SK-N-SH (cell line): ENCODE measurements around the gene LMF1. TPM values are rescaled to one million over a fixed set of nuclear protein-coding genes. Genes with fewer than 3 reads are reported as not detected.

Experiments used
- CTCF ChIA-PET: fragments of 300-600, 350-600 bp; formaldehyde crosslinking; extraction: SDS; loops from one replicate; lab custom pipeline; 2021; lab: Yijun Ruan, JAX
- POLR2A ChIA-PET: fragments of 350-600 bp; sonication (Branson Sonifier 250); formaldehyde crosslinking; extraction: SDS; loops from one replicate; lab custom pipeline; 2020; ENCODE audit warnings: antibody characterized with exemption, inconsistent platforms; lab: Yijun Ruan, JAX
- DNase-seq: peaks from one replicate; pipeline ENCODE4 v3.0.0; 2012
- H2AFZ ChIP-seq: fragments of 200-600 bp; sonication (generic); 2 replicates; pipeline ENCODE4 v1.8.1; 2016; ENCODE audit warnings: antibody characterized with exemption, mild to moderate bottlenecking, low read depth
- H3F3A ChIP-seq: fragments of 200-600 bp; sonication (generic); replicated peaks from 2 replicates; pipeline ENCODE3; 2016; ENCODE audit warnings: antibody characterized with exemption, mild to moderate bottlenecking; ENCODE audit not compliant: insufficient read depth
- H3K27ac ChIP-seq, 2 experiments: fragments of 200-500 bp in 1 of 2; fragments of 200-600 bp in 1 of 2; sonication (Bioruptor generic) in 1 of 2; sonication (generic), shearing (Covaris generic) in 1 of 2; 2 replicates each; pipeline versions ENCODE4 v1.5.1 to v1.6.1; 2014 to 2016; ENCODE audit warnings: low read depth in 2 of 2, inconsistent platforms in 1 of 2, low read length in 1 of 2, mild to moderate bottlenecking in 1 of 2, mixed read lengths in 1 of 2
- H3K27me3 ChIP-seq: fragments of 200-600 bp; sonication (generic), shearing (Covaris generic); 2 replicates; pipeline ENCODE4 v1.6.1; 2016; ENCODE audit warnings: mixed run types; ENCODE audit not compliant: insufficient read depth
- H3K36me3 ChIP-seq, 2 experiments: fragments of 200-500 bp in 1 of 2; fragments of 200-600 bp in 1 of 2; sonication (Bioruptor generic) in 1 of 2; sonication (generic) in 1 of 2; replicated peaks in 1 of 2; 2 replicates each; pipeline versions ENCODE3 to v1.5.1; 2014 to 2016; ENCODE audit warnings: low read length in 1 of 2, mild to moderate bottlenecking in 1 of 2; ENCODE audit not compliant: insufficient read depth in 2 of 2, control insufficient read depth in 1 of 2
- H3K4me1 ChIP-seq, 2 experiments: fragments of 200-500 bp in 1 of 2; fragments of 200-600 bp in 1 of 2; sonication (Bioruptor generic) in 1 of 2; sonication (generic), shearing (Covaris generic) in 1 of 2; 2 replicates each; pipeline versions ENCODE4 v1.5.1 to v1.6.1; 2014 to 2016; ENCODE audit warnings: low read depth in 1 of 2, low read length in 1 of 2, mixed run types in 1 of 2; ENCODE audit not compliant: insufficient read depth in 2 of 2, control insufficient read depth in 1 of 2
- H3K4me2 ChIP-seq: fragments of 200-600 bp; sonication (generic), shearing (Covaris generic); 2 replicates; pipeline ENCODE4 v1.6.1; 2017; ENCODE audit warnings: mixed run types
- H3K4me3 ChIP-seq, 2 experiments: fragments of 200-500 bp in 1 of 2; fragments of 200-600 bp in 1 of 2; sonication (Bioruptor generic) in 1 of 2; sonication (generic), shearing (Covaris generic) in 1 of 2; 2 replicates each; pipeline versions ENCODE4 v1.5.1 to v1.8.1; 2014 to 2016; ENCODE audit warnings: low read depth in 2 of 2, inconsistent platforms in 1 of 2, low read length in 1 of 2, mild to moderate bottlenecking in 1 of 2, mixed read lengths in 1 of 2, moderate library complexity in 1 of 2
- H3K79me2 ChIP-seq: fragments of 200-600 bp; sonication (generic); 2 replicates; pipeline ENCODE4 v1.8.1; 2017; ENCODE audit warnings: mild to moderate bottlenecking; ENCODE audit not compliant: insufficient read depth
- H3K9ac ChIP-seq: fragments of 200-600 bp; sonication (generic); 2 replicates; pipeline ENCODE4 v1.6.1; 2017; ENCODE audit warnings: mixed run types
- H3K9me2 ChIP-seq: fragments of 200-600 bp; sonication (generic); 2 replicates; pipeline ENCODE4 v1.6.1; 2017; ENCODE audit warnings: mixed run types
- H3K9me3 ChIP-seq: fragments of 200-600 bp; sonication (generic); 2 replicates; pipeline ENCODE4 v1.6.1; 2017; ENCODE audit warnings: mixed run types, mild to moderate bottlenecking, moderate library complexity
- H4K20me1 ChIP-seq: fragments of 200-600 bp; sonication (generic); 2 replicates; pipeline ENCODE4 v1.6.1; 2017; ENCODE audit warnings: mild to moderate bottlenecking, mixed run types; ENCODE audit not compliant: insufficient read depth
- CHD2 ChIP-seq: fragments of 150-350 bp; IDR thresholded peaks from 2 replicates; pipeline ENCODE4 v1.6.1; 2018; ENCODE audit warnings: low read length; ENCODE audit not compliant: partially characterized antibody
- ELF1 ChIP-seq: IDR thresholded peaks from 2 replicates; pipeline ENCODE4 v1.4.0; 2012
- EZH2phosphoT487 ChIP-seq: fragments of 200-600 bp; sonication (generic); IDR thresholded peaks from 2 replicates; pipeline ENCODE4 v1.6.1; 2017; ENCODE audit warnings: low read depth, mixed run types, mild to moderate bottlenecking, antibody characterized with exemption, moderate library complexity, borderline replicate concordance
- FOSL2 ChIP-seq: IDR thresholded peaks from 2 replicates; pipeline ENCODE4 v1.4.0; 2012; ENCODE audit warnings: low read depth, mild to moderate bottlenecking, moderate library complexity, borderline replicate concordance
- FOXM1 ChIP-seq: IDR thresholded peaks from 2 replicates; pipeline ENCODE4 v1.4.0; 2012; ENCODE audit warnings: low read depth, mild to moderate bottlenecking
- GABPA ChIP-seq: IDR thresholded peaks from 2 replicates; pipeline ENCODE4 v1.4.0; 2012; ENCODE audit warnings: low read depth, mild to moderate bottlenecking
- GATA2 ChIP-seq: sonication (generic); formaldehyde crosslinking; IDR thresholded peaks from 2 replicates; pipeline ENCODE4 v1.5.0; 2020; ENCODE audit warnings: mild to moderate bottlenecking, missing genetic modification reagents
- NFIC ChIP-seq: IDR thresholded peaks from 2 replicates; pipeline ENCODE4 v1.4.0; 2012; ENCODE audit warnings: borderline replicate concordance
- NRF1 ChIP-seq: IDR thresholded peaks from 2 replicates; pipeline ENCODE4 v1.6.1; 2012; ENCODE audit warnings: low read depth, mild to moderate bottlenecking, low read length
- POLR2AphosphoS5 ChIP-seq: IDR thresholded peaks from 2 replicates; pipeline ENCODE4 v1.6.1; 2012; ENCODE audit warnings: low read depth, low read length
- RAD21 ChIP-seq: IDR thresholded peaks from 2 replicates; pipeline ENCODE4 v1.6.1; 2012; ENCODE audit warnings: mild to moderate bottlenecking, low read length
- RCOR1 ChIP-seq: fragments of 150-350 bp; IDR thresholded peaks from 2 replicates; pipeline ENCODE4 v1.6.1; 2017; ENCODE audit warnings: antibody characterized with exemption, low read length
- SIN3A ChIP-seq: IDR thresholded peaks from 2 replicates; pipeline ENCODE4 v1.6.1; 2012; ENCODE audit warnings: low read depth, mild to moderate bottlenecking, low read length, moderate library complexity, borderline replicate concordance
- SMC3 ChIP-seq: IDR thresholded peaks from 2 replicates; pipeline ENCODE4 v1.6.1; 2012; ENCODE audit warnings: low read depth, low read length, improper control_type of control experiment
- TEAD4 ChIP-seq: IDR thresholded peaks from 2 replicates; pipeline ENCODE4 v1.4.0; 2012; ENCODE audit warnings: mild to moderate bottlenecking, borderline replicate concordance; ENCODE audit not compliant: insufficient read depth
- WGBS: methylation state at CpG from one replicate; pipeline ENCODE4 v1.1.6; 2017; ENCODE audit warnings: low lambda C conversion rate; 5-methylcytosine and 5-hydroxymethylcytosine counted together
- polyA plus RNA-seq, 3 experiments: library from polyadenylated mRNA; depleted of rRNA; stranded (reverse); fragments of >200 nt; gene quantifications; 2 replicates each; pipeline ENCODE4 v1.2.3, GENCODE V29; 2012
- TF ChIP-seq, protein P1 (sequence below): fragments of 200-600 bp; sonication (generic); IDR thresholded peaks from 2 replicates; pipeline ENCODE4 v1.6.1; 2017; ENCODE audit warnings: antibody characterized with exemption, mild to moderate bottlenecking, moderate library complexity
- TF ChIP-seq, protein P2 (sequence below): IDR thresholded peaks from 2 replicates; pipeline ENCODE4 v1.4.0; 2012; ENCODE audit warnings: low read depth, borderline replicate concordance
- TF ChIP-seq, protein P3 (sequence below): fragments of 150-350 bp; IDR thresholded peaks from 2 replicates; pipeline ENCODE4 v1.6.1; 2016; ENCODE audit warnings: mild to moderate bottlenecking, low read depth, low read length

Gene LMF1
- polyA plus RNA-seq, 1 of the 3 experiments (the other 2 are of a cell fraction): 5.7 TPM

DNA sequence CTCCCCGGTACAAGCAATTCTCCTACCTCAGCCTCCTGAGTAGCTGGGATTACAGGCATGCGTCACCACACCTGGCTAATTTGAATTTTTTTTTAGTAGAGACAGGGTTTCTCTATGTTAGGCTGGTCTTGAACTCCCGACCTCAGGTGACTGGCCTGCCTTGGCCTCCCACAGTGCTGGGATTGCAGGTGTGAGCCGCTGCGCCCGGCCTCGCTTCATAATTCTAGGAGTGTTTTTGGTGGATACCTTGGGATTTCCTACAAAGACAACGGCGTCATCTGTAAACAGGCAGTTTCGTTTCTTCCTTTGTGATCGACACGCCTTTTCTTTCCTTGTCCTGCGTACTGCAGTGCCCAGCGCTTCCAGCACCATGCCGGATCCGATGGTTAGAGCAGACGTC, 109.3 kb downstream of the LMF1 start:
- Histone ChIP-seq H4K20me1 (no peaks in the 10 kb centered on the region), H3K9ac (no peak overlapping the region), H3K4me1 (no peaks in the 10 kb centered on the region), H3K79me2 (no peaks in the 10 kb centered on the region), H3K9me3 (no peaks in the 10 kb centered on the region), H3K9me2 (no peaks in the 10 kb centered on the region), H3K4me2 (no peak overlapping the region), H3F3A (no peaks in the 10 kb centered on the region), H3K27ac (no peak overlapping the region), H3K27me3 (no peaks in the 10 kb centered on the region), H3K4me3 (no peak overlapping the region), H3K36me3 (no peaks in the 10 kb centered on the region), H2AFZ (no peak overlapping the region)
- no peak for DNase-seq
- CTCF ChIA-PET: no interaction called here
- POLR2A ChIA-PET: no interaction called here
- 76% methylated on average over 17 of the region's 17 CpGs for WGBS
- no peak for TF ChIP-seq SMC3
- no peak for TF ChIP-seq SIN3A
- no peak for TF ChIP-seq RCOR1
- TF ChIP-seq FOSL2: no peak
- no peak for TF ChIP-seq NRF1
- TF ChIP-seq GATA2 (CRISPR knock-in tag): no peak
- TF ChIP-seq, protein P1, sequence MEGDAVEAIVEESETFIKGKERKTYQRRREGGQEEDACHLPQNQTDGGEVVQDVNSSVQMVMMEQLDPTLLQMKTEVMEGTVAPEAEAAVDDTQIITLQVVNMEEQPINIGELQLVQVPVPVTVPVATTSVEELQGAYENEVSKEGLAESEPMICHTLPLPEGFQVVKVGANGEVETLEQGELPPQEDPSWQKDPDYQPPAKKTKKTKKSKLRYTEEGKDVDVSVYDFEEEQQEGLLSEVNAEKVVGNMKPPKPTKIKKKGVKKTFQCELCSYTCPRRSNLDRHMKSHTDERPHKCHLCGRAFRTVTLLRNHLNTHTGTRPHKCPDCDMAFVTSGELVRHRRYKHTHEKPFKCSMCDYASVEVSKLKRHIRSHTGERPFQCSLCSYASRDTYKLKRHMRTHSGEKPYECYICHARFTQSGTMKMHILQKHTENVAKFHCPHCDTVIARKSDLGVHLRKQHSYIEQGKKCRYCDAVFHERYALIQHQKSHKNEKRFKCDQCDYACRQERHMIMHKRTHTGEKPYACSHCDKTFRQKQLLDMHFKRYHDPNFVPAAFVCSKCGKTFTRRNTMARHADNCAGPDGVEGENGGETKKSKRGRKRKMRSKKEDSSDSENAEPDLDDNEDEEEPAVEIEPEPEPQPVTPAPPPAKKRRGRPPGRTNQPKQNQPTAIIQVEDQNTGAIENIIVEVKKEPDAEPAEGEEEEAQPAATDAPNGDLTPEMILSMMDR: no peak
- TF ChIP-seq GABPA: no peak
- TF ChIP-seq, protein P2, sequence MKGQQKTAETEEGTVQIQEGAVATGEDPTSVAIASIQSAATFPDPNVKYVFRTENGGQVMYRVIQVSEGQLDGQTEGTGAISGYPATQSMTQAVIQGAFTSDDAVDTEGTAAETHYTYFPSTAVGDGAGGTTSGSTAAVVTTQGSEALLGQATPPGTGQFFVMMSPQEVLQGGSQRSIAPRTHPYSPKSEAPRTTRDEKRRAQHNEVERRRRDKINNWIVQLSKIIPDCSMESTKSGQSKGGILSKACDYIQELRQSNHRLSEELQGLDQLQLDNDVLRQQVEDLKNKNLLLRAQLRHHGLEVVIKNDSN: no peak
- TF ChIP-seq EZH2phosphoT487: no peak
- TF ChIP-seq TEAD4: no peak
- no peak for TF ChIP-seq RAD21
- TF ChIP-seq FOXM1: no peak
- no peak for TF ChIP-seq POLR2AphosphoS5
- TF ChIP-seq ELF1: no peak
- TF ChIP-seq NFIC: no peak
- TF ChIP-seq CHD2: no peak
- TF ChIP-seq, protein P3, sequence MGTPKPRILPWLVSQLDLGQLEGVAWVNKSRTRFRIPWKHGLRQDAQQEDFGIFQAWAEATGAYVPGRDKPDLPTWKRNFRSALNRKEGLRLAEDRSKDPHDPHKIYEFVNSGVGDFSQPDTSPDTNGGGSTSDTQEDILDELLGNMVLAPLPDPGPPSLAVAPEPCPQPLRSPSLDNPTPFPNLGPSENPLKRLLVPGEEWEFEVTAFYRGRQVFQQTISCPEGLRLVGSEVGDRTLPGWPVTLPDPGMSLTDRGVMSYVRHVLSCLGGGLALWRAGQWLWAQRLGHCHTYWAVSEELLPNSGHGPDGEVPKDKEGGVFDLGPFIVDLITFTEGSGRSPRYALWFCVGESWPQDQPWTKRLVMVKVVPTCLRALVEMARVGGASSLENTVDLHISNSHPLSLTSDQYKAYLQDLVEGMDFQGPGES: no peak
